Measurements from ENCODE around the gene SLTM.

DNA sequence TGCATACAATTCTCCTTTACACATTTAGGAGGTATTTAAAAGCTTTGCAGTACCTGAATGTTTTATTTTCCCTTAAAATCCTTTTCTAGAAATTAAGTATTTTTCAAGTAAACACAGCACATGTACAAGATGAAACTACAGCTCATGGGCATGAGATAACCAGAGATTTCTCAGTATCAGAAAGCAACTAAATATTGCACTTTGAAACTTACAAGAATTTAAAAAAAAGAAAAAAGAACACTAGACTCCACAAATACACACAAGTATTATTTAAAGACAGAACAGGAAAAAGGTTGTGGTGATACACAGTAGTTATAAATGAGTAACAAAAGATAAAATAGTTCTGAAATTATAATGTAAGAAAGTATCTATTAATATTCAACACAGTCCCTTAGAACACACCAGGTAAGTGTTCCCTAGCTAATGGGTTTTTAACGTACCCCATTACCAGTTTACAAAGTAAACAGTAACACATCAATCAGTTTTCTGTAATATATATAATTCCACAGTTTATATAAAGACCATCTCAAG, 35.3 kb downstream of the SLTM start:
- TF ChIP-seq, protein P1, sequence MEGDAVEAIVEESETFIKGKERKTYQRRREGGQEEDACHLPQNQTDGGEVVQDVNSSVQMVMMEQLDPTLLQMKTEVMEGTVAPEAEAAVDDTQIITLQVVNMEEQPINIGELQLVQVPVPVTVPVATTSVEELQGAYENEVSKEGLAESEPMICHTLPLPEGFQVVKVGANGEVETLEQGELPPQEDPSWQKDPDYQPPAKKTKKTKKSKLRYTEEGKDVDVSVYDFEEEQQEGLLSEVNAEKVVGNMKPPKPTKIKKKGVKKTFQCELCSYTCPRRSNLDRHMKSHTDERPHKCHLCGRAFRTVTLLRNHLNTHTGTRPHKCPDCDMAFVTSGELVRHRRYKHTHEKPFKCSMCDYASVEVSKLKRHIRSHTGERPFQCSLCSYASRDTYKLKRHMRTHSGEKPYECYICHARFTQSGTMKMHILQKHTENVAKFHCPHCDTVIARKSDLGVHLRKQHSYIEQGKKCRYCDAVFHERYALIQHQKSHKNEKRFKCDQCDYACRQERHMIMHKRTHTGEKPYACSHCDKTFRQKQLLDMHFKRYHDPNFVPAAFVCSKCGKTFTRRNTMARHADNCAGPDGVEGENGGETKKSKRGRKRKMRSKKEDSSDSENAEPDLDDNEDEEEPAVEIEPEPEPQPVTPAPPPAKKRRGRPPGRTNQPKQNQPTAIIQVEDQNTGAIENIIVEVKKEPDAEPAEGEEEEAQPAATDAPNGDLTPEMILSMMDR (IDR thresholded peaks at IDR 0.05) = no peak
- TF ChIP-seq POLR2A (IDR thresholded peaks at IDR 0.05) = no peak
